HG03457 (cell line): ENCODE results near the gene GATAD2A.
"Not testable (repeated sequence)": the region's sequence is repeated elsewhere in the genome, so short reads cannot be mapped to it uniquely, and the experiment has no call there.

Experiments used
- ATAC-seq: cut with Tn5 transposase; IDR thresholded peaks from one replicate; pipeline ENCODE4 v1.9.1; 2021; ENCODE audit warnings: moderate number of reproducible peaks; ENCODE audit not compliant: unreplicated experiment

The GATAD2A gene

DNA sequence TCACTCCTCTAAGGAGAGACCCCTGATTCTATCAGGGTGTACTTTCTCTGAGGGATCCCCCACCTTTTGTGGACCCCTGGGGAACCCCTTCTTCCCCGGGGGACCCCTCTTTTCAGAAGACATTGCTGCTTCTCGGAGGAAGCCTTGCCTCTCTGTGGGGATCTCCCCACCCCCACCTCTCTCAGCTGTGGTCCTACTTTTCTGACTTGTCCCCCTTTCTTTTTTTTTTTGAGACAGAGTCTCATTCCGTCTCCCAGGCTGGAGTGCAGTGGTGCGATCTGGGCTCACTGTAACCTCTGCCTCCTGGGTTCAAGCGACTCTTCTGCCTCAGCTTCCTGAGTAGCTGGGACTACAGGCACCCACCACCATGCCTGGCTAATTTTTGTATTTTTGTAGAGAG, 18.4 kb upstream of the GATAD2A start:
- no peak for ATAC-seq

GRCh38 chr19:19388568-19389555, 16.6 kb upstream of the GATAD2A start:
- no peak for ATAC-seq

GRCh38 chr19:19389683-19390082, 15.8 kb upstream of the GATAD2A start:
- ATAC-seq, result not testable (repeated sequence)

GRCh38 chr19:19394333-19394732, 11.1 kb upstream of the GATAD2A start:
- not testable (repeated sequence) for ATAC-seq

- ATAC-seq, result no peak
Observed at GRCh38 chr19:19399733-19400433, 5.6 kb upstream of the GATAD2A start.

GRCh38 chr19:19402656-19403372, 2.7 kb upstream of the GATAD2A start:
- ATAC-seq, result no peak

DNA sequence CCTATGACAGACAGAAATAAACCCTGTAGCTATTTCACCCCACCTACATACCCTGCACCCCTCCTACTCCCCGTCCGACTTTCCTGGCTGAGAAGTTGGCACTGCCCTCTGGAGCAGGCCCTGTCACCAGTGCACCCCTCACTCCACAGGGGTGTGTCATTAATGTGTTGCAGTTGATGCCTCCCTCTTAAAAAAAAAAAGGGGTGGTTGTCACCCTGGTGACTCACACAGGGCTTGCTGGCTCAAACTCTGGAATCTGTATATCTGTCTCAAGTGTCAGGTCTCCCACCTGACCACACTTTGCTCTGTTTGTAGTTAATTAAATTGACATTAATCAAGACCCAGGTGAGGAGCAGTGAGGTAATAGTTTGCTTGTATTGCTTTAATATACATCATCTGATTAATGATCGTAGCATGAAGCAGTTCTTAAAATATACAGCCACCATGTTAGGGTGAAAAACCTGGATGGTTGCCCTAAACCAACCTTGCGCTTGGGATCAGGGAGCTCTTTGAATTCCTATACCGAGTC, 2.0 kb upstream of the GATAD2A start:
- no peak for ATAC-seq

DNA sequence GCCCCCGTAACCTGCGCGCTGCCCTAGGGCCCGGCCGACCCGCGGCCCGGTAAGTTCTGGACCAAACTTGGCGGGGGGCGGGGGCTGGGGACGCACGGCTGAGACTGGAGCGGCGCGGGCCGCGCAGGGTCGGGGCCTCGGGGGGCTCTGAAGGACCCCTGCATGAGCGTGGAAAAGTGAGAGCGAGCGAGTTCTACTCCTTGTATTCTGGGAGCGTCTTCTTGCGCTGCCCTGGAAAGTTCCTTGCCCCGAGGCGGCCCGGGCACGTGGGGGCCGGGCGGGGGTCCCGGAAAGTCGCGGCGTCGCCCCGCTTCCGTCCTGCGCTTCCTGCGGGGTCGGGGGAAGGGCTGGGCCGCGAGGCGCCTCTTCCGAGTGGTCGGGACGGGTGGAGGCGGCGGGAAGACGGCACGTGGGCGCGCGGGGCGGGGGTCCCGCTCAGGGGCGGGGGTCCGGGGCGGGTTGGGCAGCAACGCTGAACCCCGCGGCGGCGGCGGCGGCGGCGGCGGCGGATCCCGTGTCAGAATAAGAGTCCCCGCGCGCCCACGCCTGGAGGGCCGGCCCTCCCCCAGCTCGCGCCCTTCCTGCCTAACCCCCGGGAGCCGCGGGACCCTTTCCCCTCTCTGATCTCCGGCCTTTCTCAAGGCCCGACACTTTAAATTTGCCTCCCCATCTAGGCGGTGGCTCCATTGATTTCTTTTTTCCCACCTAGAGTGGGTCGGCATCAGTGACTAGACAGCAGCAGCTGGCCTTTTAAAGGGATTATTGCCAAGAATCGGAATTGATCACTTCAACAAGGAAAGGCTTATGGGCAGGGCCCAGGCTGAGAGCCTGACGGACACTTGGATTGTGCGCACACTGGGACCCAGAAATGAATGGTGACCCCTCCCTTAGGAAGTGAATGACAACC, 749 bp downstream of the GATAD2A start:
- ATAC-seq, result no peak

- no peak for ATAC-seq
Observed at GRCh38 chr19:19406878-19407632, 1.6 kb downstream of the GATAD2A start.

DNA sequence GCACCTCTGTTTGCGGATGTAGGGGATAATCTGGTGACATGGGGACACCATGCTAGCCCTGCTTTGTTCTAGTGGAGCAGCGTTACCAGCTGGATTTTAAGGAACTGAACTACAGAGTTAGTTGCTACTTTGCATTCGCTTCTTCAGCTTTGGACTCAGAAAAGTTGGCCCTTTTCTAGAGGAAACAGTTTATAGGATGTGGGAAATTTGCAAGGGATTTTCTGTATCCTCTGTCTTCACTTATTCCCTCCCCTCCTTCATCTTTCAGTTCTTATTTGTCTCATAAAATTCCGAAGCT, 2.1 kb downstream of the GATAD2A start:
- ATAC-seq, result no peak

DNA sequence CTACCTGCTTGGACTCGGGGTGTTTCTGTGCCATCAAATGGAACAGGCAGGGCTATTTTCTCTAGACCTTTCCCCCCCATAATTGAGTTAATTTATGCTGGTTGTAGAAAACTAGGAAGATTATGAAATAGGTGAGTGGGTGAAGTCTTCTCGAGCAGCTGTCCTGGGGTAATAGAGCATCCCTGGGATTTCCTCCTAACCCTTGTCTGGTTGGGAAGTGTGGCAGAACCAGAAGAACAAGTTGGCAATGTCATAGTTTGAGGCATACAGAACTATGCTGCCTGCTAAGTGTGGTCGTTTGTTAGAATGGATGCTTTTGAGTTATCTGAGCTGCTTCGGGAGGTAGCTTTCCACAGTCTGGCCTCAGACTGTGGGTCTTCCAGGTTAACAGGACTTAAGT, 3.7 kb downstream of the GATAD2A start:
- no peak for ATAC-seq

GRCh38 chr19:19409631-19410030, 4.2 kb downstream of the GATAD2A start:
- ATAC-seq, result no peak

GRCh38 chr19:19410553-19411550, 5.4 kb downstream of the GATAD2A start:
- ATAC-seq, result no peak

DNA sequence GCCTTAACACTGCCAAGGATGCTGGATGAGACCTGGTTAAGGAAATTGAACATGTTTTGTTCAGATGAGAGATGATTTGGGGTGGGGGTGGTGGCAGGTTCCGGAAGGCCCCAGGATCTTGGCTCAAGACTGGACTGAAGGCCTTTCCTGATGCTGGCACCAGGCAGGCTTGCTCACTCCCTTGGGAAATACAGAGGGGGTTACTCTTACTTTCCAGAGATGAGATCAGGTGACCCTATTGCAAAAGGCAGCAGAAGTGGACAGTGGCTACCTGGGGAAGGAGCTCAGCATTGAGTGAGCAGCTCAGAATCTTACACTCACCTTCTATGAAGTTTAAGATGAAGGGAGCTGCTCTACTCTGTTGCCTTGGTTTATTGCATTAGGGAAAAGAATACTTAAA, 10.8 kb downstream of the GATAD2A start:
- ATAC-seq, result no peak

GRCh38 chr19:19417046-19417445, 11.6 kb downstream of the GATAD2A start:
- ATAC-seq, result no peak

GRCh38 chr19:19417628-19418245, 12.3 kb downstream of the GATAD2A start:
- no peak for ATAC-seq

- ATAC-seq, result no peak
Observed at GRCh38 chr19:19418555-19419260, 13.2 kb downstream of the GATAD2A start.
